CD4-positive, alpha-beta T cell treated with Interleukin-12 subunit alpha and Interleukin-12 subunit beta, for 1 hour (primary cell): ENCODE measurements around the gene ACOT8.
A peak's percentile ranks its signal among the peaks of the same experiment; 100 is the strongest.
"Not testable (repeated sequence)": the region's sequence is repeated elsewhere in the genome, so short reads cannot be mapped to it uniquely, and the experiment has no call there.

Experiments
- DNase-seq: peaks from one replicate; pipeline ENCODE4 v3.0.0-alpha.2; 2020

The ACOT8 gene

GRCh38 chr20:45857114-45857881 is at the start of gene ACOT8, which contains the start of gene ZSWIM3:
TSS of gene ACOT8 (minus strand) at chr20:45857392. CDS start at chr20:45857315, 77 bp downstream.
TSS of gene ZSWIM3 (plus strand) at chr20:45857614. CDS start at chr20:45857826, 212 bp downstream.
- DNase-seq: peak; percentile 100

- no peak for DNase-seq
Observed at GRCh38 chr20:45905505-45906079, 48.4 kb upstream of the ACOT8 start.

- DNase-seq: no peak
Observed at GRCh38 chr20:45904583-45905504, 47.7 kb upstream of the ACOT8 start.

- DNase-seq: no peak
Observed at GRCh38 chr20:45902199-45902701, 45.1 kb upstream of the ACOT8 start.

GRCh38 chr20:45901332-45901731 is 44.1 kb upstream of the ACOT8 start:
- not testable (repeated sequence) for DNase-seq

GRCh38 chr20:45899046-45899835 is 42.0 kb upstream of the ACOT8 start:
- DNase-seq: no peak

- DNase-seq: no peak
Observed at GRCh38 chr20:45898285-45898684, 41.1 kb upstream of the ACOT8 start.

GRCh38 chr20:45897692-45898091 is 40.5 kb upstream of the ACOT8 start:
- DNase-seq: no peak

GRCh38 chr20:45897289-45897688 is 40.1 kb upstream of the ACOT8 start:
- DNase-seq: no peak

- no peak for DNase-seq
Observed at GRCh38 chr20:45896641-45897161, 39.5 kb upstream of the ACOT8 start.

- DNase-seq: no peak
Observed at GRCh38 chr20:45894797-45895196, 37.6 kb upstream of the ACOT8 start.

- DNase-seq: no peak
Observed at GRCh38 chr20:45893831-45894230, 36.6 kb upstream of the ACOT8 start.

GRCh38 chr20:45892828-45893500 is 35.8 kb upstream of the ACOT8 start:
- DNase-seq: peak; percentile 28

- no peak for DNase-seq
Observed at GRCh38 chr20:45892049-45892825, 35.0 kb upstream of the ACOT8 start.

GRCh38 chr20:45890985-45891983 is 34.1 kb upstream of the ACOT8 start, which contains the start of the genes CTSA and NEURL2:
TSS of gene CTSA (plus strand) at chr20:45891335. CDS start at chr20:45891569, 234 bp downstream.
TSS of gene NEURL2 (minus strand) at chr20:45891208. CDS start at chr20:45890991, 217 bp downstream.
- DNase-seq: peak; percentile 85

GRCh38 chr20:45890077-45890984 is 33.1 kb upstream of the ACOT8 start:
- peak; percentile 52 for DNase-seq

- DNase-seq: no peak
Observed at GRCh38 chr20:45888681-45889080, 31.5 kb upstream of the ACOT8 start.

GRCh38 chr20:45887346-45887715 is 30.1 kb upstream of the ACOT8 start, which contains the start of gene SPATA25:
TSS of gene SPATA25 (minus strand) at chr20:45887622. CDS start at chr20:45887590, 32 bp downstream.
- no peak for DNase-seq
